HepG2 (cell line): ENCODE measurements around the gene RGPD3.

Experiments used
- CTCF ChIP-seq: sonication (generic); formaldehyde crosslinking; IDR thresholded peaks from 2 replicates; pipeline ENCODE4 v1.5.0; 2020; ENCODE audit warnings: mild to moderate bottlenecking, missing genetic modification reagents, moderate library complexity
- HCFC1 ChIP-seq: fragments of 150-350 bp; IDR thresholded peaks from 2 replicates; pipeline ENCODE4 v1.6.1; 2014; ENCODE audit warnings: low read depth, low read length
- POLR2A ChIP-seq, 2 experiments: IDR thresholded peaks; 2 replicates each; pipeline ENCODE4 v1.6.1; 2011; ENCODE audit warnings: low read depth in 2 of 2, low read length in 2 of 2, mild to moderate bottlenecking in 1 of 2, moderate library complexity in 1 of 2; ENCODE audit not compliant: insufficient read depth in 1 of 2
- ZBTB2 ChIP-seq: sonication (generic); formaldehyde crosslinking; IDR thresholded peaks from 2 replicates; pipeline ENCODE4 v1.8.0; 2022; ENCODE audit warnings: low read depth, missing genetic modification reagents
- ZFP36L1 ChIP-seq: sonication (generic); formaldehyde crosslinking; IDR thresholded peaks from 2 replicates; pipeline ENCODE4 v1.8.0; 2022; ENCODE audit warnings: mild to moderate bottlenecking, missing genetic modification reagents, moderate library complexity

- TF ChIP-seq HCFC1 (no peak), POLR2A (IDR thresholded peaks at IDR 0.05; ENCODE audit: insufficient read depth in 1 of 2, low read depth in 2 of 2, low read length in 2 of 2) (no peak), ZFP36L1 (no peak), ZBTB2 (CRISPR knock-in tag) (no peak), CTCF (CRISPR knock-in tag) (no peak)
These were observed 104.4 kb downstream of the RGPD3 start for GRCh38 chr2:106363791-106364190.
